HEK293T (cell line): ENCODE measurements around the gene ATP4A.
"Not testable (repeated sequence)": the region's sequence is repeated elsewhere in the genome, so short reads cannot be mapped to it uniquely, and the experiment has no call there.

ENCODE experiments used
- L3MBTL2 ChIP-seq: fragments of 450-650 bp; conservative IDR thresholded peaks from 2 replicates; pipeline ENCODE4 v1.6.1; 2016; ENCODE audit warnings: mild to moderate bottlenecking
- LEF1 ChIP-seq: fragments of 450-650 bp; IDR thresholded peaks from 2 replicates; pipeline ENCODE4 v1.6.1; 2017; ENCODE audit warnings: mild to moderate bottlenecking, borderline replicate concordance

DNA sequence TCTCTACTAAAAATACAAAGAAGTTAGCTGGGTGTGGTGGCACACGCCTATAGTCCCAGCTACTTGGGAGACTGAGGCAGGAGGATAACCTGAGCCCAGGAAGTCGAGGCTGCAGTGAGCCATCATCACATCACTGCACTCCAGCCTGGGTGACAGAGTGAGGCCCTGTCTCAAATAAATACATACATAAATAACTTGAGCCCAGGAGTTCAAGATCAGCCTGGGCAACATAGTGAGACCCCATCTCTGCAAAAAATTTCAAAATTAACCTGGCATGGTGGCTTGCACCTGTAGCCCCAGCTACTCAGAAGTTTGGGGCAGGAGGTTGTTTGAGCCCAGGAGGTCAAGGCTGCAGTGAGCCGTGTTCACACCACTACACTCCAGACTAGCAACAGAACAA, 31.6 kb upstream of the ATP4A start:
- TF ChIP-seq LEF1, L3MBTL2: not testable (repeated sequence)
